ENCODE data around the gene POC1B. TPM values are rescaled to one million over a fixed set of nuclear protein-coding genes. Genes with fewer than 3 reads are reported as not detected.

POC1B gene
- total RNA-seq, 1 experiment from 2014 or later, result 25.0 TPM

DNA sequence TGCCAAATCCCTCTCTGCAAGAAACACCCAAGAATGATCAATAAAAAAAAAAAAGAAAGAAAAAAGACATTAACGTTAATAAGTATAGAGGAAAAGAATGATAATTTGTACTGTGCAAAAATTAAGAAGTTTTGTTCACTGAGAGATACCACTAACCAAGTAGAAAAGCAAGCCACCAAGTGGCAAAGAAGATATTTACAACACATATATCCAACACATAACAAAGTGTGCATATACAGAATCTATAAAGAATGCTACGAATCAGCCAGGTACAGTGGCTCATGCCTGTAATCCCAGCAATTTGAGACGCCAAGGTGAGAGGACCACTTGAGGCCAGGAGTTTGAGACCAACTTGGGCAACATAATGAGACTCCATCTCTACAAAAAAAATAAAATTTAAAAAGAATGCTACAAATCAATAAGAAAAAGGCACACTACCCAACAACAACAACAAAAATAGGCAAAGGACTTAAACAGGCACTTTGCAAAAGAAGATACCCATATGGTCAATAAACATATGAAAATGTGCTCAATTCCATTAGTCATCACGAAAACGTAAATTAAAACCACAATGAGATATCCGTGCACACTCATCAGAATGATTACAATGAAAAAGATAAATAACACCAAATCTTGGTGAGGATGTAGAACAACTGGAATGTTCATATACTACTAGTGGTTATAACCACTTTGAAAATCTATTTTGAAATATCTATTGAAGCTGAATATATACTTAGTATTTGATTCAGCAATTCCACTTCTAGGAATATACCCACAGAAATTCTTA, 21.1 kb downstream of the POC1B start:
- Histone ChIP-seq H3K27ac (ENCODE audit: low read length) (peak overlapping the region; percentile 8; the same call in 1 of the 2 replicates), H3K4me2 (ENCODE audit: low read length) (no peak overlapping the region), H3K9me3 (ENCODE audit: low read length) (no peaks in the 10 kb centered on the region), H2AFZ (ENCODE audit: low read length) (no peak overlapping the region), H3K4me1 (ENCODE audit: insufficient read depth, low read length) (peaks cover 35% of the 10 kb centered on the region), H3K79me2 (ENCODE audit: low read length) (no peaks in the 10 kb centered on the region), H3K36me3 (ENCODE audit: low read depth, low read length) (no peaks in the 10 kb centered on the region), H3K4me3 (ENCODE audit: low read length) (no peak overlapping the region), H3F3A (ENCODE audit: low read length, unreplicated experiment) (no peaks in the 10 kb centered on the region), H3K9ac (ENCODE audit: low read length) (no peak overlapping the region), H3K27me3 (ENCODE audit: low read length) (no peaks in the 10 kb centered on the region), H4K20me1 (ENCODE audit: low read length) (0 out of 2 replicates have a peak, but pooled peaks cover 7% of the 10 kb centered on the region), H3K9me2 (replicated peaks; ENCODE audit: low read length) (0 out of 2 replicates have a peak, but pooled peaks cover 4% of the 10 kb centered on the region)
- intact Hi-C loops (cut with micrococcal nuclease), result no loop called here
- ChIA-PET CTCF (no interaction called here), POLR2A (ENCODE audit: unreplicated experiment) (no interaction called here)
- TF ChIP-seq EZH2 (IDR thresholded peaks at IDR 0.05; ENCODE audit: low read length, unreplicated experiment) (no peak), CTCF (conservative IDR thresholded peaks at IDR 0.05; ENCODE audit: low read depth, low read length) (peak; percentile 43; the same call in 1 of the 2 replicates)
- no TSS peak for BruUV-seq (replicated peaks)
- DNase-seq (peak; percentile 57), ATAC-seq (peak; percentile 57)

- no peak for ATAC-seq
- ChIA-PET CTCF (no interaction called here), POLR2A (ENCODE audit: unreplicated experiment) (no interaction called here)
- H3K36me3 ChIP-seq (ENCODE audit: low read depth, low read length), result no peaks in the 10 kb centered on the region
- no peak for DNase-seq
- H3K4me3 ChIP-seq (ENCODE audit: low read length), result no peak overlapping the region
- H3K9ac ChIP-seq (ENCODE audit: low read length), result no peak overlapping the region
- no peaks in the 10 kb centered on the region for H3K27me3 ChIP-seq (ENCODE audit: low read length)
- 0 out of 2 replicates have a peak, but pooled peaks cover 3% of the 10 kb centered on the region for H4K20me1 ChIP-seq (ENCODE audit: low read length)
- no peak overlapping the region for H3K4me2 ChIP-seq (ENCODE audit: low read length)
- BruUV-seq (replicated peaks), result no TSS peak
- H2AFZ ChIP-seq (ENCODE audit: low read length), result no peak overlapping the region
- intact Hi-C loops (cut with micrococcal nuclease), result no loop called here
- H3K79me2 ChIP-seq (ENCODE audit: low read length), result no peaks in the 10 kb centered on the region
- H3F3A ChIP-seq (ENCODE audit: low read length, unreplicated experiment), result no peaks in the 10 kb centered on the region
- H3K27ac ChIP-seq (ENCODE audit: low read length), result no peak overlapping the region
- no peaks in the 10 kb centered on the region for H3K9me2 ChIP-seq (replicated peaks; ENCODE audit: low read length)
- H3K4me1 ChIP-seq (ENCODE audit: insufficient read depth, low read length), result peaks cover 24% of the 10 kb centered on the region
- H3K9me3 ChIP-seq (ENCODE audit: low read length), result no peaks in the 10 kb centered on the region
- TF ChIP-seq CTCF (conservative IDR thresholded peaks at IDR 0.05; ENCODE audit: low read depth, low read length) (no peak), EZH2 (IDR thresholded peaks at IDR 0.05; ENCODE audit: low read length, unreplicated experiment) (no peak), EZH2phosphoT487 (IDR thresholded peaks at IDR 0.05; ENCODE audit: borderline replicate concordance, low read length) (no peak)
Measured at GRCh38 chr12:89501793-89502192, 24.1 kb downstream of the POC1B start.

GRCh38 chr12:89499857-89500256, 26.0 kb downstream of the POC1B start:
- Histone ChIP-seq H3K4me1 (ENCODE audit: insufficient read depth, low read length) (peaks cover 4% of the 10 kb centered on the region), H3K9me2 (replicated peaks; ENCODE audit: low read length) (no peaks in the 10 kb centered on the region), H3F3A (ENCODE audit: low read length, unreplicated experiment) (no peaks in the 10 kb centered on the region), H3K79me2 (ENCODE audit: low read length) (no peaks in the 10 kb centered on the region), H3K27me3 (ENCODE audit: low read length) (no peaks in the 10 kb centered on the region), H3K36me3 (ENCODE audit: low read depth, low read length) (no peaks in the 10 kb centered on the region), H3K9ac (ENCODE audit: low read length) (no peak overlapping the region), H4K20me1 (ENCODE audit: low read length) (no peaks in the 10 kb centered on the region), H2AFZ (ENCODE audit: low read length) (no peak overlapping the region), H3K4me2 (ENCODE audit: low read length) (no peak overlapping the region), H3K27ac (ENCODE audit: low read length) (no peak overlapping the region), H3K4me3 (ENCODE audit: low read length) (no peak overlapping the region), H3K9me3 (ENCODE audit: low read length) (no peaks in the 10 kb centered on the region)
- POLR2A ChIA-PET (ENCODE audit: unreplicated experiment), result no interaction called here
- CTCF ChIA-PET, result no interaction called here
- intact Hi-C loops (cut with micrococcal nuclease), result no loop called here
- ATAC-seq, result no peak
- BruUV-seq (replicated peaks), result no TSS peak
- TF ChIP-seq EZH2 (IDR thresholded peaks at IDR 0.05; ENCODE audit: low read length, unreplicated experiment) (no peak), CTCF (conservative IDR thresholded peaks at IDR 0.05; ENCODE audit: low read depth, low read length) (no peak), EZH2phosphoT487 (IDR thresholded peaks at IDR 0.05; ENCODE audit: borderline replicate concordance, low read length) (no peak)
- DNase-seq, result no peak

All from PC-3 (cell line).